AG09319 (cell line): ENCODE data around the gene GP9.
"Not testable (repeated sequence)": the region's sequence is repeated elsewhere in the genome, so short reads cannot be mapped to it uniquely, and the experiment has no call there.

Experiments used
- DNase-seq: peaks from one replicate; pipeline ENCODE4 v3.0.0-alpha.2; 2010; ENCODE audit warnings: low read depth; ENCODE audit errors: extremely low read depth
- TF ChIP-seq, protein P1 (sequence below): IDR thresholded peaks from 2 replicates; pipeline ENCODE4 v1.5.1; 2011; ENCODE audit warnings: low read depth, mild to moderate bottlenecking, inconsistent platforms, low read length, moderate library complexity

Gene GP9

GRCh38 chr3:129106320-129106719 is 45.7 kb downstream of the GP9 start:
- DNase-seq, result no peak
- TF ChIP-seq, protein P1, sequence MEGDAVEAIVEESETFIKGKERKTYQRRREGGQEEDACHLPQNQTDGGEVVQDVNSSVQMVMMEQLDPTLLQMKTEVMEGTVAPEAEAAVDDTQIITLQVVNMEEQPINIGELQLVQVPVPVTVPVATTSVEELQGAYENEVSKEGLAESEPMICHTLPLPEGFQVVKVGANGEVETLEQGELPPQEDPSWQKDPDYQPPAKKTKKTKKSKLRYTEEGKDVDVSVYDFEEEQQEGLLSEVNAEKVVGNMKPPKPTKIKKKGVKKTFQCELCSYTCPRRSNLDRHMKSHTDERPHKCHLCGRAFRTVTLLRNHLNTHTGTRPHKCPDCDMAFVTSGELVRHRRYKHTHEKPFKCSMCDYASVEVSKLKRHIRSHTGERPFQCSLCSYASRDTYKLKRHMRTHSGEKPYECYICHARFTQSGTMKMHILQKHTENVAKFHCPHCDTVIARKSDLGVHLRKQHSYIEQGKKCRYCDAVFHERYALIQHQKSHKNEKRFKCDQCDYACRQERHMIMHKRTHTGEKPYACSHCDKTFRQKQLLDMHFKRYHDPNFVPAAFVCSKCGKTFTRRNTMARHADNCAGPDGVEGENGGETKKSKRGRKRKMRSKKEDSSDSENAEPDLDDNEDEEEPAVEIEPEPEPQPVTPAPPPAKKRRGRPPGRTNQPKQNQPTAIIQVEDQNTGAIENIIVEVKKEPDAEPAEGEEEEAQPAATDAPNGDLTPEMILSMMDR, result no peak

DNA sequence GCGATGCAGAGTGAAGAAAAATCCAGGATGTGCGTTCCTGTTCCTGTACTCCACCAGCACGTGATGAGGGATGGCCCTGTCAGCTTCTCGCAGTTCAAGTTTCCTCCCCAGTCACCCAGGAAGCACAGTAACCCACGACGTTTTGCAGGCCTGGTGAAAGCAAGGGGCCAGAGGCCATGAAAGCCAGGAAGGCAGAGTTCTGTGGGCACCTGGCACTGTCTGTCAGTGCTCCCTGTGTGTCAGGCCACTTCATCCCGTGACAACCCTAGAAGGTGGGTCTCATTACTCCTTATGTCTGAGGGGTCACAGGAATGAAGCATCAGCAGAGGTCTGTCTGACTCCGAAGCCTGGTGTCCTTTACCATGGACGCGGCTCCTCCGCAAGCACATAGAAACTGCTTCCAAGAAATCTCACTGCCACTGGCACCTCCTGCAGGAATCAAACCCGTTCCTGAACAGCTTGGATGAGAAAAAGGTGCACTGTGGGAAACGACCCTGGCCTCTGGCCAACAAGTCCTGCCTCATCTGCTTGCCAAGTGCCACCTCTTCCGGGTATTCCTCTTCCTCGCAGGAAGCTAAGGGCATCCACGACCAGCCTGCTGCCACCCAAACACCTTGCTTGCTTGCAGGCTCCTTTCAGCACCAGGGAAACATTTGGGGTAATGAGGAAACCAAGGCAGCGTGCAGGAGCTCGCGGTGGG is 46.4 kb downstream of the GP9 start:
- TF ChIP-seq, protein P1, result no peak
- no peak for DNase-seq

DNA sequence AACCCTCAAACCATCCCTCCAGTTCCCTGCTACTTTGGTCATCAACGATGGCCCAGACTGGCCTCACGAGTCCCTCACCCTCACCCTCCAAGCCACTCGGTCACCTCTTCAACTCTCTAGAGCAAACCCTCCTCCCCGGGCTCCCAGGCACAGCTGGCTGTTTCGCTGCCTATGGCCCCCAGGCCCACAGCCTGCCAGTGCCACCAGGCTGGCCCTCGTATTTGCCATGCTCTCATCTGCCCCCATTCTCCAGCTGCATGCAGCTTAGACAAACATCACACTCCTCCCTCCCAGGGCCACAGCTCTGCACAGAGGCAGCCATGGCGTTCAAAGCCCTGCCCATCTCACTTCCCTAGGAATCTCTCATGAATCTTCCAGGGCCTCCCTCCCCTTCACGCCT is 47.2 kb downstream of the GP9 start:
- DNase-seq, result no peak
- TF ChIP-seq, protein P1, result no peak

- not testable (repeated sequence) for DNase-seq
Observed at GRCh38 chr3:129111076-129111780, 50.6 kb downstream of the GP9 start.
